Left lobe of liver (tissue), 2 donors: ENCODE data around the gene SELENOI. TPM values are rescaled to one million over a fixed set of nuclear protein-coding genes. Genes with fewer than 3 reads are reported as not detected.

ENCODE experiments used
- ATAC-seq: fragments of 200-7000 bp; cut with Tn5 transposase; one replicate; pipeline ENCODE4 v1.9.1; 2020; ENCODE audit warnings: mild to moderate bottlenecking, moderate library complexity
- DNase-seq: peaks from one replicate; pipeline ENCODE4 v3.0.0-alpha.2; 2020; ENCODE audit warnings: low spot score
- total RNA-seq: library from RNA; stranded (reverse); gene quantifications from one replicate; pipeline ENCODE4 v1.2.1, GENCODE V29; 2021
- donor health status: DM: no; HTN: no; CAD: no; lungs with moderate emphysema.
- donor health status: DM: no; HTN: yes; CAD: no.

The SELENOI gene
- total RNA-seq, 1 donor from 2014 or later, result 26.4 TPM

DNA sequence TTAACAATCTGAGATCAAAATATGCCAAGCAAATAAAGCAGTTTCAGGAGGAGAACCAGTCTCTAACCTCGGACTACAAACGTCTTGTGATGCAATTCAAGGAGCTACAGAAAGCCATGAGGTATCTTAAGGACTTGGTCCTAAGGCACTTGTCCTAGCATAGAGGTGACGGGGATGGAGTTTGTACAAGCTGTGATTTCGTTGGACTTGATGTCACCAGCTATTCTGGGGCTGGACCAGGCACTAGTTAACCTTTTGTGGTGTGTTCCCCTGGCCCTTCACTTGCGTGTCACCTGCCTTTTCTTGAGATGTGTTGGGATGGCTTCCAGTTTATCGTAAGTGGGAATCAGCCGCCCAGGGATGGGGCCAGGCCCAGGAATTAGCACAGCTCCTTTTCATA is 98.3 kb downstream of the SELENOI start:
- DNase-seq, result no peak
- no peak for ATAC-seq

Other genes with a start within 250 kb of the SELENOI start
- gene GAREM2, start 173.1 kb upstream of the SELENOI start, total RNA-seq, result 0.15 TPM
- 144 TPM for gene HADHA, start 101.5 kb upstream of the SELENOI start, total RNA-seq
- gene HADHB, start 101.2 kb upstream of the SELENOI start, total RNA-seq, result 178 TPM
- gene ADGRF3, start 646 bp downstream of the SELENOI start, total RNA-seq, result 0.23 TPM
- gene DRC1, start 55.8 kb downstream of the SELENOI start, total RNA-seq, result not detected
- 0.05 TPM for gene OTOF, start 132.0 kb downstream of the SELENOI start, total RNA-seq